Urinary bladder (tissue), 4 donors: ENCODE results near the gene SLC9A9. TPM values are rescaled to one million over a fixed set of nuclear protein-coding genes. Genes with fewer than 3 reads are reported as not detected.

ENCODE experiments used
- DNase-seq: peaks from one replicate; pipeline ENCODE4 v3.0.0-alpha.2; 2015; ENCODE audit errors: extremely low spot score
- H3K27ac ChIP-seq: one replicate; pipeline ENCODE4 v1.5.1; 2013; ENCODE audit warnings: low read depth, mild to moderate bottlenecking, moderate library complexity
- H3K36me3 ChIP-seq: one replicate; pipeline ENCODE4 v1.6.1; 2013; ENCODE audit warnings: mild to moderate bottlenecking, moderate library complexity; ENCODE audit not compliant: insufficient read depth
- H3K4me1 ChIP-seq: one replicate; pipeline ENCODE4 v1.6.1; 2013; ENCODE audit warnings: mild to moderate bottlenecking, moderate library complexity; ENCODE audit not compliant: insufficient read depth
- H3K4me3 ChIP-seq: one replicate; pipeline ENCODE4 v1.5.1; 2013; ENCODE audit warnings: low read depth, low read length
- WGBS: extraction: QIAGEN DNeasy Blood & Tissue Kit; methylation state at CpG from one replicate; pipeline ENCODE4 v1.1.7; 2013; 5-methylcytosine and 5-hydroxymethylcytosine counted together
- polyA plus RNA-seq: library from polyadenylated mRNA; stranded (reverse); fragments of 200-250 nt; gene quantifications from one replicate; pipeline ENCODE4 v1.2.3, GENCODE V29; 2013
- total RNA-seq: library from RNA; depleted of rRNA; stranded (reverse); fragments of >200 nt; gene quantifications from one replicate; pipeline ENCODE4 v1.2.3, GENCODE V29; 2014
- donor health status: healthy with polysubstance abuse.
- donor health status: healthy.

The SLC9A9 gene
- total and polyA plus RNA-seq, 2 donors = 28.7 to 46.2 TPM

- Histone ChIP-seq H3K27ac (no peak overlapping the region), H3K4me1 (no peaks in the 10 kb centered on the region), H3K36me3 (no peaks in the 10 kb centered on the region), H3K4me3 (no peak overlapping the region)
- no peak for DNase-seq
- WGBS = 91% methylated on average over 3 of the region's 3 CpGs
Measured at GRCh38 chr3:143672396-143673165, 175.7 kb downstream of the SLC9A9 start.

- Histone ChIP-seq H3K4me3 (no peak overlapping the region), H3K4me1 (no peaks in the 10 kb centered on the region), H3K27ac (no peak overlapping the region), H3K36me3 (no peaks in the 10 kb centered on the region)
- 66% methylated on average over 1 of the region's 1 CpG for WGBS
- no peak for DNase-seq
Measured at GRCh38 chr3:143671626-143672025, 176.6 kb downstream of the SLC9A9 start.

- 57% methylated on average over 5 of the region's 5 CpGs for WGBS
- no peaks in the 10 kb centered on the region for H3K4me1 ChIP-seq
- DNase-seq = peak; percentile 20
- H3K4me3 ChIP-seq = no peak overlapping the region
- H3K36me3 ChIP-seq = no peaks in the 10 kb centered on the region
- H3K27ac ChIP-seq = no peak overlapping the region
Measured at GRCh38 chr3:143668924-143669790, 179.1 kb downstream of the SLC9A9 start.

GRCh38 chr3:143668385-143668784 lies 179.9 kb downstream of the SLC9A9 start:
- DNase-seq = no peak
- H3K36me3 ChIP-seq = no peaks in the 10 kb centered on the region
- WGBS = 92% methylated on average over 5 of the region's 5 CpGs
- no peak overlapping the region for H3K27ac ChIP-seq
- no peak overlapping the region for H3K4me3 ChIP-seq
- H3K4me1 ChIP-seq = no peaks in the 10 kb centered on the region

GRCh38 chr3:143661677-143662076 lies 186.6 kb downstream of the SLC9A9 start:
- no peaks in the 10 kb centered on the region for H3K36me3 ChIP-seq
- no peak for DNase-seq
- no peak overlapping the region for H3K27ac ChIP-seq
- WGBS = 96% methylated on average over 3 of the region's 3 CpGs
- no peak overlapping the region for H3K4me3 ChIP-seq
- no peaks in the 10 kb centered on the region for H3K4me1 ChIP-seq

- Histone ChIP-seq H3K36me3 (no peaks in the 10 kb centered on the region), H3K4me1 (no peaks in the 10 kb centered on the region), H3K4me3 (no peak overlapping the region), H3K27ac (no peak overlapping the region)
- DNase-seq = no peak
- 92% methylated on average over 2 of the region's 2 CpGs for WGBS
Measured at GRCh38 chr3:143658861-143659260, 189.4 kb downstream of the SLC9A9 start.

- Histone ChIP-seq H3K36me3 (no peaks in the 10 kb centered on the region), H3K4me3 (no peak overlapping the region), H3K27ac (no peak overlapping the region), H3K4me1 (no peaks in the 10 kb centered on the region)
- WGBS = 91% methylated on average over 1 of the region's 1 CpG
- DNase-seq = no peak
Measured at GRCh38 chr3:143658116-143658515, 190.2 kb downstream of the SLC9A9 start.

GRCh38 chr3:143657391-143657790 lies 190.9 kb downstream of the SLC9A9 start:
- no peak overlapping the region for H3K4me3 ChIP-seq
- H3K36me3 ChIP-seq = no peaks in the 10 kb centered on the region
- no peak overlapping the region for H3K27ac ChIP-seq

GRCh38 chr3:143654906-143655305 lies 193.4 kb downstream of the SLC9A9 start:
- H3K4me3 ChIP-seq = no peak overlapping the region
- no peak overlapping the region for H3K27ac ChIP-seq
- H3K36me3 ChIP-seq = no peaks in the 10 kb centered on the region
- H3K4me1 ChIP-seq = no peaks in the 10 kb centered on the region
- no peak for DNase-seq
- 88% methylated on average over 3 of the region's 3 CpGs for WGBS

More at GRCh38 chr3:143657391-143657790, 190.9 kb downstream of the SLC9A9 start:
- DNase-seq = no peak
- no peaks in the 10 kb centered on the region for H3K4me1 ChIP-seq

GRCh38 chr3:143653935-143654334 lies 194.3 kb downstream of the SLC9A9 start:
- no peaks in the 10 kb centered on the region for H3K36me3 ChIP-seq
- no peak for DNase-seq
- H3K4me1 ChIP-seq = no peaks in the 10 kb centered on the region
- H3K27ac ChIP-seq = no peak overlapping the region
- no peak overlapping the region for H3K4me3 ChIP-seq
- WGBS = 97% methylated on average over 2 of the region's 2 CpGs

GRCh38 chr3:143653493-143653892 lies 194.8 kb downstream of the SLC9A9 start:
- H3K4me1 ChIP-seq = no peaks in the 10 kb centered on the region
- H3K4me3 ChIP-seq = no peak overlapping the region
- H3K27ac ChIP-seq = no peak overlapping the region
- DNase-seq = no peak
- H3K36me3 ChIP-seq = no peaks in the 10 kb centered on the region
- 92% methylated on average over 2 of the region's 2 CpGs for WGBS

GRCh38 chr3:143652118-143652517 lies 196.2 kb downstream of the SLC9A9 start:
- Histone ChIP-seq H3K4me3 (no peak overlapping the region), H3K27ac (no peak overlapping the region), H3K4me1 (no peaks in the 10 kb centered on the region), H3K36me3 (no peaks in the 10 kb centered on the region)
- DNase-seq = no peak
- WGBS = 91% methylated on average over 3 of the region's 3 CpGs

GRCh38 chr3:143650827-143651226 lies 197.4 kb downstream of the SLC9A9 start:
- WGBS = 72% methylated on average over 1 of the region's 1 CpG
- no peak for DNase-seq

GRCh38 chr3:143650120-143650519 lies 198.1 kb downstream of the SLC9A9 start:
- no peak for DNase-seq
- H3K4me1 ChIP-seq = no peaks in the 10 kb centered on the region
- 94% methylated on average over 2 of the region's 2 CpGs for WGBS
- H3K27ac ChIP-seq = no peak overlapping the region
- H3K4me3 ChIP-seq = no peak overlapping the region
- H3K36me3 ChIP-seq = no peaks in the 10 kb centered on the region

More at GRCh38 chr3:143650827-143651226, 197.4 kb downstream of the SLC9A9 start:
- no peaks in the 10 kb centered on the region for H3K36me3 ChIP-seq
- no peak overlapping the region for H3K27ac ChIP-seq
- no peaks in the 10 kb centered on the region for H3K4me1 ChIP-seq
- H3K4me3 ChIP-seq = no peak overlapping the region
